GM21576 (cell line): ENCODE results near the gene ZNF496.
"Not testable (repeated sequence)": the region's sequence is repeated elsewhere in the genome, so short reads cannot be mapped to it uniquely, and the experiment has no call there.

Experiments used
- ATAC-seq: cut with Tn5 transposase; IDR thresholded peaks from one replicate; pipeline ENCODE4 v1.9.1; 2021; ENCODE audit warnings: mild to moderate bottlenecking, moderate library complexity; ENCODE audit not compliant: unreplicated experiment

ZNF496 gene

DNA sequence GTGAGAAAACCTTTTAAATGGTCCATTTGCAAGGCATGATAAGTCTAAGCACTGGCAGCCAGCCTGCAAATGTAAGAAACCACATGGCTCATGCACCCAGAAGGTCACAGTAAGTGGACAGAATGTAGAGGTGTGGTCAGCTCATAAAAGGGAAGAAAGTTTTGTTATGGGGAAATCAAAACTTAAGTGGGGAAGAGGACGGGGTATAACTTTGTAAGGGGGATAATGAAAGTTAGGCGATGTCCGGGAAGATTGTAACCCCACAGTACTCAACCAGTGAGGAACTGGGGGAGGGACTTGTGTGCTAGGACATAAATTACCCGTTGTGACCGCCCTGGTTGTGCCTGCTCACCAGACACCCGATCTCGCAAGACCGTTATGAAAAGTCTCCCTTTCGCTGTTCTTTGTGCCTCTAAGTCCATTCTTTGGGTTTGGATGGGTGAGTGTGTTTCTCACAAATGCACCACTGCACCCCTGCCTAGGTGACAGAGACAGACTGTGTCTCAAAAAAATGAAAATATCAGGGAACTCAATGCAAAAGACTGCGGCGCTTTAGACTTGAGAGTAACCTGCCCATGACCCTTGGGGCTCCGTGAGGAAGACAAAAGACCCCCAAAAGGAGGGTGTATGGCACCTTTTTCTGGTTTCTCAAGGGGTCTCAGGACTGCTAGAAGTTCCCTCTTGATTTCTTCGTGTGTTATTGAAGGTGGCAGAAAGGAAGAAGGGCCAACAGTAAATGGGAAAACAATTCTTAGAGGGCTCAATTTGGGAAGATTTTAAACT, 28.6 kb upstream of the ZNF496 start:
- ATAC-seq, result no peak

DNA sequence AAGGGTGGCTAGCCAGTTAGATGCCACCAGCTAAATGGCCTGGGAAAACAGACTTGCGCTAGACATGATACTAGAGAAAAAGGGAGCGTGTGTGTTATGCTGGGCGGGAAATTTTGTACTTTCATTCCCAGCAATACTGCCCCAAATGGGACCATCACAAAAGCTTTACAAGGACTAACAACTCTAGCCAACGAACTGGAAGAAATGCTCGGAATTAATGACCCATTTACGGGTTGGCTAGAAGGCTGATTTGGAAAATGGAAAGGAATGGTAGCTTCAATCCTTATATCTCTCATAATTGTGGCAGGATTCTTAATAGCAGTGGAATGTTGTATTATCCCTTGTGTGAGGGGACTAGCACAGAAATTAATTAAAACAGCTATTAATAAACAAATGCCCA, 27.9 kb upstream of the ZNF496 start:
- no peak for ATAC-seq

DNA sequence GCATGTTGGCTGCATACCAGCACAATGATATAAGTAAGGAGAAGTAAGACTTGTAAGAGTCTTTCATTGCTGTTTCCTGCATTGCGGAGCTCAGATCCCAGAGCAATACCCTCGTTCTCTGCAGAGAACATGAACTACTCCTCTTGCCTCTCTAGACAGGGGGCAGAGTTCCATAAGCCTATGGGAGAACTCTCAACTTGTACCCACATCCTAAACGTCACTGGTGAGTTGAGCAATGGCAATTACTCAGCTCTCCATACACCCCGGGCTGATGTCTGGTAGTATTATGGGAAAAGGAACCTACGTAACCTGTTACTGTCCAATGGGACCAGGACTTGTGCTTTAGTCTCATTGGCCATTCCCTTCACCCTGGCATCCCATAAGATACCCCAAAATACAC, 27.3 kb upstream of the ZNF496 start:
- no peak for ATAC-seq

DNA sequence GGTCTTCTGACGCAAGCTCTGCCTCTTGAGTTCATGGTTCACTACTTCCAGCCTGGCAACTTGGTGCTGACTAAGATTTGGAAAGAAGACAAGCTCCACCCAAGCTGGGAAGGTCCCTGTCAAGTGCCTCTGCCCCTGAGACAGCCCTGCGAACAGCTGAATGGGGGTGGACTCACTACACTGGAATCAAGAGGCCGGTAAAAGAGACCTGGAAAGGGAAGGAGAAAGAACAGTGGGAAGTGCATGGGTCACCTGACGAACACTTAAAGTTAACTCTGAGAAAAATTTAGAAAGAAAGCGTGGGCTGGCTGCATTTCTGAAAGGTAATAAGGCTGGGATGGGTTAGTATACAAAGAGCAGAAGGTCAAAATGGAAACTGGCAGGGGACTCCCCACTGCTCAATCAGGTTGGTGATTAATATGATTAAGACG, 26.1 kb upstream of the ZNF496 start:
- peak; percentile 81 for ATAC-seq

DNA sequence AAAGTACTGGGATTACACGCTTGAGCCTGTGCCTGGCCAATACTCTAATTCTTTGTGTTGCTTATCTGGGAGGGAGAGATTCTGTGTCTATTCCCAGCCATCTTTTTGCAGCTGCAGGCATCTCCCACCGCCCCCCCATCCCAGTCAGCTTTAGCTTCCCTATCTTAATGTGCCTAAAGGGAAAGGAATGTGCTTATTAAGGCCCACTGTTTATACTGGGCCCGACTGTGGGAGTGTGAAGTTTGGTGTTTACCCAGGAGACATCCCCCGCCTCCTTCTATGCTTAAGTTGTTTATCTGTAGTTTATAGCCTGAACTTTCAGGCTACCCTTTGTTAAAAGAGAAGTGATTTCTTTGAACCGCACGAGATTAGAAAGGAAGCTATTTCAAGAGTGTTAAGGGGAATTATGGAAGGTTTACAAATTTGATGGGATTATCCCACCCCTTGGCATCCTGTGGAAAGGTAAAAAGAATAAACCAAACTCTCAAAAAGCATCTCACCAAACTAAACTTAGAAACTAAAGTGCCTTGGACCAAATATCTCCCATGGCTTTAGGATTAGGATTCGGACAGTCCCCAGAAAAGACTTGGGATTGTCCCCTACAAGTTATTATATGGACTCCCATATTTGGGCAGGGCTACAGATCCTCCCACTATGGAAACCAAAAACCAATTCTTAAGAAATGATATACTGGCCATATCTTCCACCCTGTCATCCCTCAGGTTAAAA, 25.5 kb upstream of the ZNF496 start:
- no peak for ATAC-seq

DNA sequence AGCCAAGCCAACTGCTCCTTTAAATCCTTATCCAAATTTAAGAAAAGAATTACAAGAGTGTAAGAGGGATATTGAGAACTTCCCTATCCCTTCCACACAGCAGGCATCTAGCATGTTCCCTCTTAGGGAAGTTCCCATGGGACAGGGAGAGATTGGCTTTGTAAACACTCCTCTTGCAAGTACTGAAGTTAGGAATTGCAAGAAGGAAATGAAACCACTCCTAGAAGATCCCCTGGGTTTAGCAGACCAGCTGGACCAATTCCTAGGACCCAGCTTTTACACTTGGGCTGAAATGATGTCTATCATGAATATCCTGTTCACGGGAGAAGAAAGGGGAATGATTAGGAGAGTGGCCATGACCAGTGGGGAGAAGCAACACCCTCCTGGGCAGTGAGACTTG, 23.5 kb upstream of the ZNF496 start:
- not testable (repeated sequence) for ATAC-seq

DNA sequence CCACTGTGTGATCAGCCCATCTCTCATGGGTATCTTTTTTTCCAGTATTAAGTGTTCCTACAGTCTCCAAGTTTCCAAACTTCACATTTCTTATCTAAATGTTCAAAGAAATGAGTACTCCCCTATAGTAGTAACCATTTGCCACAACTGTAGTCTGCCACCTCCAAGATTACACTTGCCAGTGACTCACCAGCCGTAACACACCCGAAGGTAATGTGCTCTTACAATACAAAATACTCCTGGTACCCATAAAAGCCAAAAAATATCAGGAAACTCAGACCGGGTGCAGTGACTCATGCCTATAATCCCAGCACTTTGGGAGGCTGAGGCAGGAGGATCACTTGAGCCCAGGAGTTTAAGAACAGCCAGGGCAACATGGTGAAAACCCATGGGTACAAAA, 20.5 kb upstream of the ZNF496 start:
- ATAC-seq, result no peak

DNA sequence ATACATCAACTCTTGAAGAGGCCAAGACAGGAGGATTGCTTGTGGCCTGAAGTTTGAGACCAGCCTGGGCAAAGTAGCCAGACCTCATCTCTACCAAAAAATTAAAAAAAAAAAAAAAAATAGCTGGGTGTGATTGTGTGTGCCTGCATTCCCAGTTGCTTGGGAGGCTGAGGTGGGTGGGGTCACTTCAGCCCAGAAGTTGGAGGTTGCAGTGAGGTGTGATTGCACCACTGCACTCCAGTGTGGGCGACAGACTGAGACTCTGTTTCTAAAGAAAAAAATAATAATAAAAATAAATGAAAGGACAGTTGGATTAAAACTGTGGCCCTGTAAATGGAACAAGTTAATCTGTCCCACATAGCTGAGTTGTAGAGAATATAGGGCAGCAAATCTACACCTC, 18.9 kb upstream of the ZNF496 start:
- no peak for ATAC-seq

DNA sequence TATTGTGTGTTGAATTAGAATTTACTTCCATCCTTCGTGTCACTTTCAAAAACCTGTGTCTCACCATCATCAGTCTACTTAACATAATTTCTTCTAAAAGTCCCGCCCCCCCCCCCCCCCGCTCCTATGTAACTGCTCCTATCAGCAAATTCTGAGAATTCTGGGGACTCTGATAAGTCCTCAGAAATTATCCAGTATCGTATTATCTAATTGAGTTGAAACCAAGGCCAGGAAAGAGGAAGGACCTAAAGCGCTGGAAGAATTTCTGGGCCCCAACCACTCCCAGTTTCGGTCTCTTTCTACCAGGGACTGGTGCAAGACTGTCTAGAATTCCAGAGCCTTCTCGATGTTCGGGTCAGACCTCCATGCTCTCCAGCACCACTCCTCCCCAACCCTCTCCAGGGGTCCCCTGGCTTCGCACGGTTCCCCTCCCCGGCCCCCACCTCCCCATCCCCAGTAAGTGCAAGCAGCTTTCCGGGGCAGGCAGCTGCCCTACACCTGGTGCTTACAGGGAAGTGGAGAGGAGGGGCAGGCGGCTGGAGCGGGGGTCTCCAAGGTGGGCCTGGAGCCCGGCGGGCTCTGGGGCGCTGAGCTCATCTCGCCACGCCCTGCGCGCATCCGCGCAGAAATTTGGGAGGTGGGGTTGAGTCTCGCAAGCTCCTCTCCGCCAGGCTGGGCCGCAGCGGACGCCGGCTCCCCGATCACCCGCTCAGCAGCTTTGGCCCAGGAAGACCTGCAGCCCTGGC, 16.0 kb upstream of the ZNF496 start:
- no peak for ATAC-seq

DNA sequence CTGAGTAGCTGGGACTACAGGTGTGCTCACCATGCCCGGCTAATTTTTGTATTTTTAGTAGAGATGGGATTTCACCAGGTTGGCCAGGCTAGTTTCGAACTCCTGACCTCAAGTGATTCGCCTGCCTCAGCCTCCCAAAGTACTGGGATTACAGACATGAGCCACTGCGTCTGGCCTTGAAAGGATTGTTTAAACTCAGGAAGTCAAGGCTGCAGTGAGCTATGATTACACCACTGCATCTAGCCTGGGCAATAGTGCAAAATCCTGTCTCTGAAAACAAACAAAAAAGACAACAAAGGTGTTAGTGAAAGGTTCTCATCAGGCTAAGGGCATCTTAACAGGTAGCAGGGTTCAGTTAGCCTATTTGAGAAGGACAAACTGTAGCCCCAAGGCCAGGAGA, 14.2 kb upstream of the ZNF496 start:
- ATAC-seq, result no peak

DNA sequence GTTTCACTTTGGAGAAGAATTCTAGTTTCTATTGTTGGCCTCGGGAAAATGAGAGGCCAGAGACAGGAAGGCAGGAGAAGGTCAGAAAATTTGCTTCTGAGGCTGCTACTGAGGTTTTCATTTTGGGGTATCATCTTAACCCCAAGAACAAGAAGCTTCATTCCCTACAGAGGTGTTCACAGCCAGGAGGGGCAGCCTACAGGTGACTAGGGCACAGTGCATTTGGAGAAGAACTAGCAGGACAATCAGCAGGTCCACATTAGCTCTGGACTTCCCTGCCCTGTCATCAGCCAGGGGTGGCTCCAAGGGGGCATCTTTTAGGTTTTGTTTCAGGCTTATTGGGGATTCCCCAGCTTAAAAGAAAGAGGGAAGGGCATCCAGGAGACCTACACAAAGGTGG, 12.1 kb upstream of the ZNF496 start:
- ATAC-seq, result no peak

DNA sequence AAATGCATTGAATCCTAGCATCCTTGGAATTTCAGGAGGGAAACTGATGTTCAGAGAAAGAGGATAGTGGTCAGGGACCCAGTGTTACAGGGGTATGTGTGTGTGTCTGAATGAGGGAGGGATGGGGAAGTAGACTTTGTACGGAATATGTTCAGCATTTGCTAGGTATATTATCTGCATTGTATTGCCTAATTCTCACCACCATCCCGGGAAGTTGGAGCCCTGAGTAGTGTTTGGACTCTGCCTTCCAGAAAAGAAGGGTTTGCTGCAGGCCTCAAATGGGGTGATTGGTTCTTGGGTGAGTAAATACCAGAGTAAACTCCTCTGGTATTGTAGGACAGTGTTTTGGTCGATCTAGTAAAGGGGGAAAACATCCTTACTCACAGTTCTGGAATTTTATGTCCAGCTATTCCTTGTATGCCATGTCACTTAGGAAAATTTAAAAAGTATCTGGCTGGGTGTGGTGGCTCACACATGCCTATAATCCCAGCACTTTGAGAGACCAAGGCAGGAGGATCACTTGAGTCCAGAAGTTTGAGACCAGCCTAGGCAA, 7.1 kb upstream of the ZNF496 start:
- no peak for ATAC-seq

DNA sequence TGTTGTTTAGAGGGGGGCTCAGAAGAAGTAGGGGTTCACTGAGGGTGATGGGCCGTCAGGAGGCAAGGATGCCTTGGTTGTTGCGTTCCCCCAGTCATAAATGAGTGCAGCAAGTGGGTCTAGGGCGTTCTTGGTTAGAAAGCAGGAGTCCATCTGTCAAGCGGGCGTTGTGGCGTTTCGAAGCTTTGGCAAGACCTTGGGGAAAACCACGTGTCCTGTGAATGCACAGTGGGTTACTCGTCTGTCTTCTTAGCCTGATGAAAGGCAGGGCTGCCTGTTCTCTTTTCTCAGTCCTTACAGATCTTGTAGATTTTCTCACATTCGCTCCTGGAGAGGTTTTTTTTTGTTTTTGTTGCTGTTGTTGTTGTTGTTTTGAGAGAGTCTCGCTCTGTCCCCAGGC, 6.3 kb upstream of the ZNF496 start:
- no peak for ATAC-seq

DNA sequence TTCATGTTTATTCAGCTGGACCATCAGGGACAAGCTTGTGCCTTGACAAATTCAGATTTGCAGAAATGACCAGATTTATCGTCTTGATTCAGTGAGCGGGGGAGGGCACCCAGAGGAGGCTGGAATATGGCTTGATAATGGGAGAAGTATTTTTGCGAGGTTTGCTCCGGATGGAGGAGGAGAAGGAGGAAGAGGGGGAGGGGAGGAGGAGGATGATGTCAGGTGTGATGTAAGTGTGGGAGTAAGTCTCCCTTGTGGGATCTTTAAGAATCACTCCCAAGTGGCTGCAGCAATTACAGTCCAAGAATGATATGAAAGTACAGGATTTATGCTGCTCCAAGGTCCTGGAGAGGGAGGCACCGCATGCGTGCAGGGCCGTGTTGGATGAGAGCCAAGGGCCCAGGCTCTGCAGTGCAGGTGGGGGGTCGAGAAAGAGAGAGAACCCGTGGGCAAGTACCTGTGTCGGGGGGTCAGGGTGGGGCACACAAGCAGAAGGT, 5.6 kb upstream of the ZNF496 start:
- no peak for ATAC-seq

DNA sequence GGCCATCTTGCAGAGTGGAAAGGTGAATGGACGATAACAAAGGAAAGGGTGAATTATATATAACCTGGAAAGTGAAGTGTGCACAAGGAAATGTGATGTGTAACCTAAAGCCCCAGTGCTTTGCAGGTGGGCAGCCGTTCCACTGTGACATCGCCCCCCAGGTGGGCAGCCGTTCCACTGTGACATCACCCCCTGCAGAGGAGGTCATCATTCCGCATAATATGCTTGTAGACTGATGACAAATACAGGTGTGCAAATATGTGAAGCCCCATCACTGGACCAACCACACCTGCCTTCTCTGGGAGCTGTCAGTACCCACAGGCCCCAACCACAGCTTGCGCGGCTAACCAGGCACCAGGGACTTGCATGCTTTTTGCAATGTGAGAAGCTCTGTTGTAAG, 4.7 kb upstream of the ZNF496 start:
- no peak for ATAC-seq

DNA sequence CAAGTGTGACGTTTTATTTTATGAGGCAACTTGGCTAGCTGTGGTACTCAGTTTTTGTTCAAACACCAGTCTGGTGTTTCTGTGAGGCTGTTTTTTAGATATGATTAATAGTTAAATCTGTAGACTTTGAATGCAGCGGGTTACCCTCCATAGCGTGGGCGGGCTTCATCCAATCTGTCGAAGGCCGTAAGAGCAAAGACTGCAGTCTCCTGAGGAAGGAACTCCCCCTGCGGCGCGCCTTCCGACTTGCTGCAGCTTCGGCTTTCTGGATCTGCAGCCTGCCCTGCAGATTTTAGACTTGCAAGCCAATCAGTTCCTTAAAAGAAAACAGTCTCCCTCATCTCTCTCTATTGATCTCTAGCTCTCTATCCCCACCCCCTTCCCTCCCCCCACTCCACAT, 4.2 kb upstream of the ZNF496 start:
- no peak for ATAC-seq

DNA sequence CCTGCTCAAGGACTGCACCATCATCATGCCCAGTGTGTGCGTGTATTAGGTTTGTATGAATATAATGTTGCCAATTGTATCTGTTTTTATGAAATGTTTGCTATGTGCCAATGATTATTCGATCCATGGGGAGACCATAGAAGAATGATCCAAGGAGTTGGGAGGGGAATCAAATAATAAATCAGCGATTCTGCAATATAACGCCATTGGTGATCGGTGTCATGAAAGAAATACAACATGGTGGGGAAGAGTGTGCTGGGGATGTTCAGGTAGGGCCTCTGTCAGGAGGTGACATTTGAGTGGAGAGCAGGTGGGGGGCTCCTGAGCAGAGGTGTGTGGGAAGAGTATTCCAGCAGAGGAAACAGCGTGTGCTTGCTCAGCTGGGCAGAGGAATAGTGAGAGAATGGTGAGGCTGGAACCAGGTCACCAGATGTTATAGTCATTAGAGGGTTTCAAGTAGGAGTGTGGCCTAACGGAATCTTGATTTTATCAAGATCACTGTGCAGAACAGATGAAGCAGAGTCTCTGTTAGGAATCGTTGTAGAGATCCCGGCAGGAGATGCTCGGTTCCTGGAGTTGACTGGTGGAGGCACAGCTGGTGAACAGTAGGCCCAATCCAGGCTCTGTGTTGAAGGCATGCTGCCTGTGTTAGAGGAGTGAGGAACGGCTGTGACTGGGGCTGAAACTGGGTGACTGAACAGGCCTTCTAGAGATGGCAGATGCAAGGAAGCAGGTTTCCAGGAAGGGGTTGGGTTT, 2.9 kb upstream of the ZNF496 start:
- no peak for ATAC-seq

DNA sequence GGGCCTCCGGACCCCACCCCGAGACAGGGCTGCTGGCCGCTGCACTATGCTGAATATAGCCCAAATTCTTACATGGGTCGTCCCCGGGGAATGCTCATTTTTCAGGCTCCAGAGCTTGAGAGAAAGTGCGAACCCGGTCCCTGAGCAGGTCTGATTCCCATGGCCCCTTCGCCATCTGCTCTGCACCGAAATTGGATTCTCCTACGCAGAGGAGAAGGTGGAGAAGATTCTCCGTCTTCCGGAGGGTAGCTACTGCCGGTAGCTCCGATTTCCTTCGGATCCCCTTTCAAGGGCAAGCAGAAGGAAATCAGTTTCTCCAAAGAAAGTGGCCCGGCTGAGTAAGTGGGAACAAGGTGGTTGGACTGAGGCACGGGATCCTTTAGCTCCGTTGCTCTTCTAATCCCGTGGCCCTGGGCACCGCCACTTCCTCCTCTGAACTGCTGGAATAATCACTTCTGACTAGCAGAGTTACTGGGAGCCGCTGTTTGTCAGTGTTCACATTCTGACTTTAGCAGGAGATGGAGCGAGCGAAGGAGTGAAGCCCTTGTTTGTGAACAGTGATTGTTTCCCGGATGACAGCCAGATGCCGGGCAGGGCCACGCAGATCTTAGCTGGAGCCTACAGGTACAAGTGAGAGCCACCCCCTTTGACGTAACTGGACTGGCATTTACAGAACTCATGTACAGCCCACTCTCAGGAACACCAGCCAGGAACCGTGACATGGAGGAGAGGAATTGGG, 1.1 kb upstream of the ZNF496 start:
- no peak for ATAC-seq

DNA sequence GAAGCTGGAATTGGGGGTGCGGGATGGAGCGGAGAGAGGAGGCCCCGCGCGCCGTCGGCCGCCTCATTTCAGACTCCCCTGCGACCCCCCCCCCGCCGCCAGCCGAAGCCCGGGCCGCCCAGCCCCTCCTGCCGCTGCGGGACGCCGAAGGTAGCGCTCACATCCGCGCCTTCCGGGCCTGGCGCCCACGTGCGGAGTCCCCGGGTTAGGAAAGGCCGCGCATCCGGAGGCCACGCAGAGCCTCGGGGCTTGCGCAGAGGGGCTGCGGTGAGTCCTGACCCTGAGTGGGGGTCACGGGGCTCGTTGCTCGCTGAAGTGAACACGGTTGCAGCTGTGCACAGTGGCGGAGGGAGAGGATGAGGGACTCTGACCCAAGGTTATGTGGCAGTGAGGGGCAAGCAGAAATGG, 552 bp upstream of the ZNF496 start:
- ATAC-seq, result peak; percentile 45

DNA sequence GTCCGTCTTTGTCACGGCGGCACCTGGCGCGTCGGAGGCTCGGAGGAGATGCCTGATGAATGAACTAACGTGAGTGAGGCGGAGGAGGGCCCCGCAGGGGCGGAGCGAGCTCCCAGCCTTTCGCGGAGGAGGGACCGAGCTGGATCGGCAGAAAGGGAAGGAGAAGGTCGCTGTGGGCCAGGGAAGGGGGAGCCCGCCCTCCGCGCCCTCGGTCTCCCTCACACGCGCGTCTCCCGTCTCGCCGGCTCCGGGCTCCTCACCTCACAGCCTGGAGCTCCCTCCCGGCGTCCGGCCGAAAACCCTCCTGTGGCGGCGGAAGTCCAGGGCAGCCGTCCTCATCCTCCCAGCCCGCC, 519 bp downstream of the ZNF496 start:
- peak; percentile 58 for ATAC-seq
